OCI-LY1 (cell line): ENCODE measurements around the gene MAGI2.

Experiments
- CTCF ChIP-seq: fragments of 200-600 bp; sonication (generic), shearing (Covaris generic); IDR thresholded peaks from 2 replicates; pipeline ENCODE4 v1.5.1; 2017; ENCODE audit warnings: mild to moderate bottlenecking, antibody characterized with exemption, low read length, moderate library complexity, mixed read lengths
- EZH2 ChIP-seq: fragments of 200-600 bp; sonication (generic), shearing (Covaris generic); IDR thresholded peaks from 2 replicates; pipeline ENCODE4 v1.8.0; 2017; ENCODE audit warnings: borderline replicate concordance, mixed run types, mild to moderate bottlenecking, antibody characterized with exemption, low read length, moderate library complexity, mixed read lengths

- no peak for TF ChIP-seq CTCF
- no peak for TF ChIP-seq EZH2
Measured at GRCh38 chr7:78780560-78780959, 672.9 kb downstream of the MAGI2 start.
